Upper lobe of right lung (tissue), 1 donor: ENCODE measurements around the gene TMC6. TPM values are rescaled to one million over a fixed set of nuclear protein-coding genes. Genes with fewer than 3 reads are reported as not detected.
"Not testable (repeated sequence)": the region's sequence is repeated elsewhere in the genome, so short reads cannot be mapped to it uniquely, and the experiment has no call there.

Experiments
- ATAC-seq: fragments of 200-7000 bp; cut with Tn5 transposase; one replicate; pipeline ENCODE4 v1.9.1; 2020; ENCODE audit warnings: mild to moderate bottlenecking, moderate library complexity
- DNase-seq: peaks from one replicate; pipeline ENCODE4 v3.0.0-alpha.2; 2020
- H3K27ac ChIP-seq: fragments of 200-600 bp; one replicate; pipeline ENCODE4 v1.8.0; 2022
- H3K27me3 ChIP-seq: fragments of 200-600 bp; one replicate; pipeline ENCODE4 v1.8.0; 2022; ENCODE audit warnings: mild to moderate bottlenecking
- H3K36me3 ChIP-seq: fragments of 200-600 bp; one replicate; pipeline ENCODE4 v1.8.0; 2022
- H3K4me1 ChIP-seq: fragments of 200-600 bp; one replicate; pipeline ENCODE4 v1.8.0; 2022
- H3K4me3 ChIP-seq: fragments of 200-600 bp; one replicate; pipeline ENCODE4 v1.8.0; 2022; ENCODE audit warnings: mild to moderate bottlenecking
- H3K9me3 ChIP-seq: fragments of 200-600 bp; one replicate; pipeline ENCODE4 v1.8.0; 2022
- CTCF ChIP-seq: fragments of 200-600 bp; IDR thresholded peaks from one replicate; pipeline ENCODE4 v1.8.0; 2022; ENCODE audit warnings: antibody characterized with exemption
- intact Hi-C: fragments of 100-400 bp; cut with DNase I; formaldehyde crosslinking; loops from one replicate; pipeline ENCODE4 v1.11.0; 2022
- total RNA-seq: library from RNA; stranded (reverse); fragmentation: NEBNext Ultra II Directional; extraction: Animal tissue kit (Norgen Biotek cat#: 25700); gene quantifications from one replicate; pipeline ENCODE4 v1.2.1, GENCODE V29; 2021
- donor health status: DM: no; HTN: yes; CAD: no; lungs with severe emphysema.

TMC6 gene
- total RNA-seq, 1 donor from 2014 or later = 176 TPM

GRCh38 chr17:78079253-78079652 lies 49.3 kb downstream of the TMC6 start:
- no peaks in the 10 kb centered on the region for H3K9me3 ChIP-seq
- no peak overlapping the region for H3K27ac ChIP-seq
- H3K27me3 ChIP-seq = no peaks in the 10 kb centered on the region
- no peak for DNase-seq
- intact Hi-C loops = no loop called here
- H3K36me3 ChIP-seq = peaks cover 92% of the 10 kb centered on the region
- TF ChIP-seq CTCF = no peak
- no peak for ATAC-seq
- no peaks in the 10 kb centered on the region for H3K4me1 ChIP-seq
- no peak overlapping the region for H3K4me3 ChIP-seq

GRCh38 chr17:78075545-78075944 lies 53.0 kb downstream of the TMC6 start:
- TF ChIP-seq CTCF = no peak
- Histone ChIP-seq H3K4me1 (no peaks in the 10 kb centered on the region), H3K27me3 (no peaks in the 10 kb centered on the region), H3K9me3 (no peaks in the 10 kb centered on the region), H3K4me3 (no peak overlapping the region), H3K36me3 (peaks cover 98% of the 10 kb centered on the region), H3K27ac (no peak overlapping the region)
- ATAC-seq (no peak), DNase-seq (no peak)
- intact Hi-C loops = no loop called here

GRCh38 chr17:78075011-78075410 lies 53.5 kb downstream of the TMC6 start:
- no peak for ATAC-seq
- no peak overlapping the region for H3K27ac ChIP-seq
- no peak for TF ChIP-seq CTCF
- intact Hi-C loops = no loop called here
- H3K4me1 ChIP-seq = no peaks in the 10 kb centered on the region
- no peaks in the 10 kb centered on the region for H3K27me3 ChIP-seq
- no peak for DNase-seq
- H3K4me3 ChIP-seq = no peak overlapping the region
- peaks cover 98% of the 10 kb centered on the region for H3K36me3 ChIP-seq
- no peaks in the 10 kb centered on the region for H3K9me3 ChIP-seq

- H3K36me3 ChIP-seq = peaks cover 97% of the 10 kb centered on the region
- no peaks in the 10 kb centered on the region for H3K27me3 ChIP-seq
- TF ChIP-seq CTCF = no peak
- DNase-seq (no peak), ATAC-seq (no peak)
- no peak overlapping the region for H3K4me3 ChIP-seq
- H3K4me1 ChIP-seq = no peaks in the 10 kb centered on the region
- intact Hi-C loops = no loop called here
- H3K9me3 ChIP-seq = no peaks in the 10 kb centered on the region
- H3K27ac ChIP-seq = no peak overlapping the region
Measured at GRCh38 chr17:78072961-78073360, 55.6 kb downstream of the TMC6 start.

- H3K27me3 ChIP-seq = no peaks in the 10 kb centered on the region
- TF ChIP-seq CTCF = no peak
- intact Hi-C loops = no loop called here
- ATAC-seq = no peak
- no peaks in the 10 kb centered on the region for H3K9me3 ChIP-seq
- peaks cover 82% of the 10 kb centered on the region for H3K36me3 ChIP-seq
- no peak for DNase-seq
- H3K4me3 ChIP-seq = no peak overlapping the region
- H3K4me1 ChIP-seq = no peaks in the 10 kb centered on the region
- no peak overlapping the region for H3K27ac ChIP-seq
Measured at GRCh38 chr17:78069695-78070094, 58.9 kb downstream of the TMC6 start.

GRCh38 chr17:78066976-78067375 lies 61.6 kb downstream of the TMC6 start:
- H3K27me3 ChIP-seq, DNase-seq, intact Hi-C loops, H3K4me3 ChIP-seq, H3K4me1 ChIP-seq, H3K9me3 ChIP-seq, ATAC-seq, H3K27ac ChIP-seq: not testable (repeated sequence)
- H3K36me3 ChIP-seq = peaks cover 57% of the 10 kb centered on the region
